H9 (cell line): ENCODE measurements around the gene IQCB1. TPM values are rescaled to one million over a fixed set of nuclear protein-coding genes. Genes with fewer than 3 reads are reported as not detected.

Source experiments
- DNase-seq: peaks from one replicate; pipeline ENCODE4 v3.0.0-alpha.2; 2017
- H2AFZ ChIP-seq: one replicate; pipeline ENCODE4 v1.6.1; 2013; ENCODE audit warnings: mild to moderate bottlenecking, low read length, control low read depth, moderate library complexity
- H2AK5ac ChIP-seq: 2 replicates; pipeline ENCODE4 v1.6.1; 2013; ENCODE audit warnings: low read length, control low read depth, mixed read lengths; ENCODE audit not compliant: insufficient read length
- H2BK120ac ChIP-seq: one replicate; pipeline ENCODE4 v1.6.1; 2013; ENCODE audit warnings: low read depth, mild to moderate bottlenecking, low read length, control low read depth, inconsistent platforms; ENCODE audit not compliant: poor library complexity, severe bottlenecking
- H2BK12ac ChIP-seq: 2 replicates; pipeline ENCODE4 v1.6.1; 2013; ENCODE audit warnings: low read length, control low read depth, mixed read lengths, low read depth; ENCODE audit not compliant: insufficient read length
- H2BK15ac ChIP-seq: 2 replicates; pipeline ENCODE4 v1.6.1; 2013; ENCODE audit warnings: low read depth, low read length, control low read depth
- H2BK20ac ChIP-seq: one replicate; pipeline ENCODE4 v1.6.1; 2013; ENCODE audit warnings: low read depth, mild to moderate bottlenecking, low read length, control low read depth, inconsistent platforms; ENCODE audit not compliant: poor library complexity, severe bottlenecking
- H2BK5ac ChIP-seq: 2 replicates; pipeline ENCODE4 v1.6.1; 2013; ENCODE audit warnings: low read length, control low read depth, mixed read lengths; ENCODE audit not compliant: insufficient read length
- H3K14ac ChIP-seq: 2 replicates; pipeline ENCODE4 v1.6.1; 2013; ENCODE audit warnings: low read length, control low read depth; ENCODE audit not compliant: insufficient read depth
- H3K18ac ChIP-seq: 2 replicates; pipeline ENCODE4 v1.6.1; 2013; ENCODE audit warnings: low read depth, mild to moderate bottlenecking, mixed read lengths, low read length, control low read depth; ENCODE audit not compliant: insufficient read length
- H3K23ac ChIP-seq: 2 replicates; pipeline ENCODE4 v1.6.1; 2013; ENCODE audit warnings: low read length, control low read depth, mixed read lengths, low read depth; ENCODE audit not compliant: insufficient read length
- H3K23me2 ChIP-seq: 2 replicates; pipeline ENCODE4 v1.6.1; 2013; ENCODE audit warnings: low read depth, mild to moderate bottlenecking, mixed read lengths, low read length, control low read depth; ENCODE audit not compliant: insufficient read length, poor library complexity, severe bottlenecking
- H3K27ac ChIP-seq: 2 replicates; pipeline ENCODE4 v1.5.1; 2013; ENCODE audit warnings: low read length, control low read depth, mixed read lengths, low read depth; ENCODE audit not compliant: insufficient read length
- H3K27me3 ChIP-seq: 2 replicates; pipeline ENCODE4 v1.6.1; 2013; ENCODE audit warnings: low read length, control low read depth, inconsistent platforms; ENCODE audit not compliant: insufficient read depth
- H3K4ac ChIP-seq: 2 replicates; pipeline ENCODE4 v1.6.1; 2013; ENCODE audit warnings: low read depth, mild to moderate bottlenecking, control low read depth, inconsistent platforms, low read length, moderate library complexity
- H3K4me1 ChIP-seq: 2 replicates; pipeline ENCODE4 v1.6.1; 2013; ENCODE audit warnings: low read length, control low read depth, inconsistent platforms; ENCODE audit not compliant: insufficient read depth
- H3K4me2 ChIP-seq: 2 replicates; pipeline ENCODE4 v1.6.1; 2013; ENCODE audit warnings: low read length, control low read depth, mixed read lengths; ENCODE audit not compliant: insufficient read length, insufficient read depth
- H3K56ac ChIP-seq: 2 replicates; pipeline ENCODE4 v1.6.1; 2013; ENCODE audit warnings: low read depth, mild to moderate bottlenecking, mixed read lengths, low read length, control low read depth; ENCODE audit not compliant: insufficient read length
- H3K79me1 ChIP-seq: 2 replicates; pipeline ENCODE4 v1.6.1; 2013; ENCODE audit warnings: low read depth, mild to moderate bottlenecking, moderate library complexity, low read length, control low read depth, inconsistent platforms; ENCODE audit not compliant: insufficient read depth, poor library complexity, severe bottlenecking
- H3K79me2 ChIP-seq: 2 replicates; pipeline ENCODE4 v1.6.1; 2013; ENCODE audit warnings: low read length, control low read depth, inconsistent platforms; ENCODE audit not compliant: insufficient read depth
- H3K9ac ChIP-seq: 2 replicates; pipeline ENCODE4 v1.6.1; 2013; ENCODE audit warnings: low read length, control low read depth, mixed read lengths; ENCODE audit not compliant: insufficient read length; ENCODE audit errors: extremely low read depth
- H3K9me3 ChIP-seq: one replicate; pipeline ENCODE4 v1.6.1; 2013; ENCODE audit warnings: low read depth, low read length, inconsistent platforms; ENCODE audit not compliant: control insufficient read depth
- H3T11ph ChIP-seq: one replicate; pipeline ENCODE4 v1.6.1; 2013; ENCODE audit warnings: mild to moderate bottlenecking, low read length, control low read depth, inconsistent platforms
- H4K20me1 ChIP-seq: one replicate; pipeline ENCODE4 v1.6.1; 2013; ENCODE audit not compliant: control insufficient read depth, insufficient read length, insufficient read depth
- H4K5ac ChIP-seq: 2 replicates; pipeline ENCODE4 v1.6.1; 2013; ENCODE audit warnings: low read depth, mild to moderate bottlenecking, mixed read lengths, low read length, control low read depth; ENCODE audit not compliant: insufficient read length
- H4K8ac ChIP-seq: replicated peaks from 2 replicates; pipeline ENCODE4 v1.6.1; 2013; ENCODE audit warnings: low read length, control low read depth, mixed read lengths, low read depth; ENCODE audit not compliant: insufficient read length
- H4K91ac ChIP-seq: 2 replicates; pipeline ENCODE4 v1.6.1; 2013; ENCODE audit warnings: low read depth, mild to moderate bottlenecking, moderate library complexity, mixed read lengths, low read length, control low read depth; ENCODE audit not compliant: insufficient read length
- H3K27ac Mint-ChIP-seq, 3 experiments: 2 replicates in 2 of 3; 3 replicates in 1 of 3; pipeline ENCODE4 v1.8.0; 2020 to 2021; ENCODE audit warnings: mixed read lengths in 3 of 3, mild to moderate bottlenecking in 1 of 3, moderate library complexity in 1 of 3
- H3K27me3 Mint-ChIP-seq: 2 replicates; pipeline ENCODE4 v1.8.0; 2021; ENCODE audit warnings: low read depth, mild to moderate bottlenecking, moderate library complexity, mixed read lengths
- H3K36me3 Mint-ChIP-seq, 3 experiments: 2 replicates in 2 of 3; 3 replicates in 1 of 3; pipeline ENCODE4 v1.8.0; 2020 to 2021; ENCODE audit warnings: low read depth in 3 of 3, mixed read lengths in 3 of 3; ENCODE audit not compliant: insufficient read depth in 1 of 3
- H3K4me1 Mint-ChIP-seq, 2 experiments: 2 replicates each; pipeline ENCODE4 v1.8.0; 2020; ENCODE audit warnings: mixed read lengths in 2 of 2
- H3K4me3 Mint-ChIP-seq, 2 experiments: 2 replicates in 1 of 2; 3 replicates in 1 of 2; pipeline ENCODE4 v1.8.0; 2020 to 2021; ENCODE audit warnings: mild to moderate bottlenecking in 2 of 2, mixed read lengths in 2 of 2, moderate library complexity in 1 of 2
- H3K9me3 Mint-ChIP-seq, 2 experiments: 2 replicates in 1 of 2; 3 replicates in 1 of 2; pipeline ENCODE4 v1.8.0; 2020; ENCODE audit warnings: mild to moderate bottlenecking in 2 of 2, mixed read lengths in 2 of 2, moderate library complexity in 1 of 2
- CTCF ChIP-seq: fragments of 200-600 bp; sonication (generic); conservative IDR thresholded peaks from 3 replicates; pipeline ENCODE4 v1.8.0; 2021; ENCODE audit warnings: antibody characterized with exemption, mild to moderate bottlenecking
- total RNA-seq: library from RNA; stranded (reverse); gene quantifications from 2 replicates; pipeline ENCODE4 v1.2.1, GENCODE V29; 2021

Gene IQCB1
- total RNA-seq, 1 experiment from 2014 or later = 35.8 TPM

- H3K9ac ChIP-seq = no peak overlapping the region
- no peaks in the 10 kb centered on the region for H3K27me3 ChIP-seq
- no peak overlapping the region for H3K56ac ChIP-seq
- H4K91ac ChIP-seq = no peak overlapping the region
- no peak overlapping the region for H3K14ac ChIP-seq
- no peak overlapping the region for H3K4me2 ChIP-seq
- H2BK15ac ChIP-seq = no peak overlapping the region
- H3K9me3 Mint-ChIP-seq = peaks cover 0 to 3% of the 10 kb centered on the region in 2 experiments; a peak in 1 of 5 replicates
- H3K36me3 Mint-ChIP-seq = peaks cover 0 to 5% (median 3%) of the 10 kb centered on the region in 3 experiments; a peak in 4 of 7 replicates
- H4K5ac ChIP-seq = no peak overlapping the region
- H2AFZ ChIP-seq = no peak overlapping the region
- no peak overlapping the region for H2BK120ac ChIP-seq
- no peak overlapping the region for H2AK5ac ChIP-seq
- no peaks in the 10 kb centered on the region for H3K27me3 Mint-ChIP-seq
- TF ChIP-seq CTCF = no peak
- no peak for DNase-seq
- H4K8ac ChIP-seq = no peak overlapping the region
- no peaks in the 10 kb centered on the region for H4K20me1 ChIP-seq
- H2BK12ac ChIP-seq = no peak overlapping the region
- H3K27ac Mint-ChIP-seq = no peak overlapping the region
- no peak overlapping the region for H3K4me3 Mint-ChIP-seq
- no peaks in the 10 kb centered on the region for H3K79me2 ChIP-seq
- H2BK5ac ChIP-seq = no peak overlapping the region
- H3K79me1 ChIP-seq = no peaks in the 10 kb centered on the region
- no peak overlapping the region for H3T11ph ChIP-seq
- H3K4ac ChIP-seq = no peak overlapping the region
- no peak overlapping the region for H3K23ac ChIP-seq
- H3K4me1 Mint-ChIP-seq = no peaks in the 10 kb centered on the region
- no peaks in the 10 kb centered on the region for H3K9me3 ChIP-seq
- no peaks in the 10 kb centered on the region for H3K4me1 ChIP-seq
- no peak overlapping the region for H3K18ac ChIP-seq
- H3K27ac ChIP-seq = no peak overlapping the region
- H3K23me2 ChIP-seq = no peaks in the 10 kb centered on the region
- H2BK20ac ChIP-seq = no peak overlapping the region
Measured at GRCh38 chr3:121870717-121871116, 35.9 kb upstream of the IQCB1 start.
